ENCODE measurements around the gene CAMK1G. TPM values are rescaled to one million over a fixed set of nuclear protein-coding genes. Genes with fewer than 3 reads are reported as not detected.

CAMK1G gene
- polyA plus RNA-seq, 1 of the 3 experiments (the other 2 are of a cell fraction) = 15.1 TPM

DNA sequence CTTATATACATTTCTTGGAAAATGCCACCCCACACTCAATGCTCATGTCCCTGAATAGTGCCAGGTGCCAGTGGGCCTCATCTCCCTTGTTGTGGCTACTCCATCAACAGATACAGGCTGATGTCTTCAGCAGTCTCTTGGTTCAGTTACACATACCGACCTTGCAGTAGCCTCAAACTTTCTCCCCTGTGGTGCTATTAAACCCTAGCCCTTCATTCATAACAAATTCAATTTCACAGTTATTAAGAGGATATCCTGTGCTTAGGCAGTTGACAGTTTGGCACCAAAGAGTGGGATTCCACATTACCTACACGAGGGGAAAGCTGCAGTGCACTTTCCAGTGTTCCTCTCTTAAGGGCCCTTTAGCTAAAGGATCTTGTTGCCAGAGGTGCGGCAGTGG is 35.9 kb upstream of the CAMK1G start:
- POLR2A ChIA-PET = no interaction called here
- H3K27ac ChIP-seq (ENCODE audit: low read depth in 2 of 2, low read length in 1 of 2) = no peak overlapping the region
- H3F3A ChIP-seq (replicated peaks; ENCODE audit: insufficient read depth) = no peaks in the 10 kb centered on the region
- DNase-seq = no peak
- no peaks in the 10 kb centered on the region for H3K9me3 ChIP-seq
- no peak overlapping the region for H3K4me2 ChIP-seq
- no peak overlapping the region for H3K4me3 ChIP-seq (ENCODE audit: low read depth in 2 of 2, low read length in 1 of 2)
- peaks cover 0 to 2% of the 10 kb centered on the region in 2 experiments; a peak in 2 of 4 replicates for H3K4me1 ChIP-seq (ENCODE audit: control insufficient read depth in 1 of 2, insufficient read depth in 2 of 2, low read depth in 1 of 2, low read length in 1 of 2)
- H3K9me2 ChIP-seq = no peaks in the 10 kb centered on the region
- no peaks in the 10 kb centered on the region for H3K36me3 ChIP-seq (replicated peaks in 1 of 2; ENCODE audit: control insufficient read depth in 1 of 2, insufficient read depth in 2 of 2, low read length in 1 of 2)
- no peak overlapping the region for H2AFZ ChIP-seq (ENCODE audit: low read depth)
- H4K20me1 ChIP-seq (ENCODE audit: insufficient read depth) = no peaks in the 10 kb centered on the region
- WGBS (ENCODE audit: low lambda C conversion rate) = 69% methylated on average over 3 of the region's 3 CpGs
- CTCF ChIA-PET = interaction anchor here (1.1 to 2.9 kb wide), 5 partner anchors 9 to 34 kb away, joined by 3 to 7 read pairs (median 4); no protein-coding TSS in a partner anchor
- no peaks in the 10 kb centered on the region for H3K27me3 ChIP-seq (ENCODE audit: insufficient read depth)
- TF ChIP-seq TEAD4 (IDR thresholded peaks at IDR 0.05; ENCODE audit: borderline replicate concordance, insufficient read depth) = no peak
- no peak for TF ChIP-seq JUND (IDR thresholded peaks at IDR 0.05)
- TF ChIP-seq, protein P1, sequence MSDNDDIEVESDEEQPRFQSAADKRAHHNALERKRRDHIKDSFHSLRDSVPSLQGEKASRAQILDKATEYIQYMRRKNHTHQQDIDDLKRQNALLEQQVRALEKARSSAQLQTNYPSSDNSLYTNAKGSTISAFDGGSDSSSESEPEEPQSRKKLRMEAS (IDR thresholded peaks at IDR 0.05; ENCODE audit: low read depth) = no peak
- TF ChIP-seq, protein P2, sequence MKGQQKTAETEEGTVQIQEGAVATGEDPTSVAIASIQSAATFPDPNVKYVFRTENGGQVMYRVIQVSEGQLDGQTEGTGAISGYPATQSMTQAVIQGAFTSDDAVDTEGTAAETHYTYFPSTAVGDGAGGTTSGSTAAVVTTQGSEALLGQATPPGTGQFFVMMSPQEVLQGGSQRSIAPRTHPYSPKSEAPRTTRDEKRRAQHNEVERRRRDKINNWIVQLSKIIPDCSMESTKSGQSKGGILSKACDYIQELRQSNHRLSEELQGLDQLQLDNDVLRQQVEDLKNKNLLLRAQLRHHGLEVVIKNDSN (IDR thresholded peaks at IDR 0.05; ENCODE audit: borderline replicate concordance, low read depth) = no peak
- TF ChIP-seq, protein P3, sequence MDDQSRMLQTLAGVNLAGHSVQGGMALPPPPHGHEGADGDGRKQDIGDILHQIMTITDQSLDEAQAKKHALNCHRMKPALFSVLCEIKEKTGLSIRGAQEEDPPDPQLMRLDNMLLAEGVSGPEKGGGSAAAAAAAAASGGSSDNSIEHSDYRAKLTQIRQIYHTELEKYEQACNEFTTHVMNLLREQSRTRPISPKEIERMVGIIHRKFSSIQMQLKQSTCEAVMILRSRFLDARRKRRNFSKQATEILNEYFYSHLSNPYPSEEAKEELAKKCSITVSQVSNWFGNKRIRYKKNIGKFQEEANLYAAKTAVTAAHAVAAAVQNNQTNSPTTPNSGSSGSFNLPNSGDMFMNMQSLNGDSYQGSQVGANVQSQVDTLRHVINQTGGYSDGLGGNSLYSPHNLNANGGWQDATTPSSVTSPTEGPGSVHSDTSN (IDR thresholded peaks at IDR 0.05) = no peak
- no peak for TF ChIP-seq FOXJ3 (CRISPR knock-in tag; IDR thresholded peaks at IDR 0.05)
- no peak for TF ChIP-seq YY1 (IDR thresholded peaks at IDR 0.05; ENCODE audit: low read depth)
- TF ChIP-seq, protein P4, sequence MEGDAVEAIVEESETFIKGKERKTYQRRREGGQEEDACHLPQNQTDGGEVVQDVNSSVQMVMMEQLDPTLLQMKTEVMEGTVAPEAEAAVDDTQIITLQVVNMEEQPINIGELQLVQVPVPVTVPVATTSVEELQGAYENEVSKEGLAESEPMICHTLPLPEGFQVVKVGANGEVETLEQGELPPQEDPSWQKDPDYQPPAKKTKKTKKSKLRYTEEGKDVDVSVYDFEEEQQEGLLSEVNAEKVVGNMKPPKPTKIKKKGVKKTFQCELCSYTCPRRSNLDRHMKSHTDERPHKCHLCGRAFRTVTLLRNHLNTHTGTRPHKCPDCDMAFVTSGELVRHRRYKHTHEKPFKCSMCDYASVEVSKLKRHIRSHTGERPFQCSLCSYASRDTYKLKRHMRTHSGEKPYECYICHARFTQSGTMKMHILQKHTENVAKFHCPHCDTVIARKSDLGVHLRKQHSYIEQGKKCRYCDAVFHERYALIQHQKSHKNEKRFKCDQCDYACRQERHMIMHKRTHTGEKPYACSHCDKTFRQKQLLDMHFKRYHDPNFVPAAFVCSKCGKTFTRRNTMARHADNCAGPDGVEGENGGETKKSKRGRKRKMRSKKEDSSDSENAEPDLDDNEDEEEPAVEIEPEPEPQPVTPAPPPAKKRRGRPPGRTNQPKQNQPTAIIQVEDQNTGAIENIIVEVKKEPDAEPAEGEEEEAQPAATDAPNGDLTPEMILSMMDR (IDR thresholded peaks at IDR 0.05) = no peak
- no peak for TF ChIP-seq FOSL2 (IDR thresholded peaks at IDR 0.05; ENCODE audit: borderline replicate concordance, low read depth)
- H3K79me2 ChIP-seq (ENCODE audit: insufficient read depth) = no peaks in the 10 kb centered on the region
- H3K9ac ChIP-seq = no peak overlapping the region

DNA sequence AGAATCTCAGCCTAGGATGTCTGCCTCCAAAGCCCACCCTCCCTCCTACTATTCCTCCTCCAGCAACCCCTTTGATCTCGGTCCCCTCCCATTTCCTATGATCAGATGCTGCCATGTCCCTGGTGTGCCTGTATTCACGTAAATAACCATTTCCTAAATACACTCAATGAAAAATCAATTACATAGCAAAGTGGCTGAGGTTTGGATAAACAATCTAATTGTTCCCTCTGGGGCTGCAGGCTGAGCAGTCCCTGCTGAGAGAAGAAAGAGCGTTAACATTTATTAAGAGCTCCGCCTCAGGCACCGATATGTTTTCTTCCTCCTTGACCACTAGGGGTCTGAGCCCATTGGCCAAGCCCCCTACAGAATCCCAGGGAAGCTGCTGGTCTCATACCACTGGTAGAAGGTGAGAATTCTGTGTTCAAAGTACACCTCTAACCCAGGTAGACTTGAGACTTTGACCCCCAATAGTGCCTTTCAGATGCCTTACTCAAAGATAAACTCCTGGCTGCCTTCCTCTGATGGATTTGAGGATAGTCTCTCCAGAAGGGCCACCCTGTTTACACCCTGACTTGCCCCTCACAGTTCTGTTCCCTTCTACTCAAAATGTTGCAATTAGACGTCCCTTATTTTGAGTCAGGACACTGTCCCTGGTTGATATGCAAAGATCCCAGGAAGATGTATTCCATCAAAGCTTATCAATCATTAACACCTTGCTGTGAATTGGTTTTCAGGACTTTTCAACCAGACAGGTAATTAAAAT is 33.9 kb upstream of the CAMK1G start:
- H3K9ac ChIP-seq = no peak overlapping the region
- no peak overlapping the region for H3K4me3 ChIP-seq (ENCODE audit: low read depth in 2 of 2, low read length in 1 of 2)
- H3K36me3 ChIP-seq (replicated peaks in 1 of 2; ENCODE audit: control insufficient read depth in 1 of 2, insufficient read depth in 2 of 2, low read length in 1 of 2) = no peaks in the 10 kb centered on the region
- DNase-seq = peak; percentile 15
- H3K9me3 ChIP-seq = no peaks in the 10 kb centered on the region
- H3K27ac ChIP-seq (ENCODE audit: low read depth in 2 of 2, low read length in 1 of 2) = no peak overlapping the region
- H3K27me3 ChIP-seq (ENCODE audit: insufficient read depth) = no peaks in the 10 kb centered on the region
- CTCF ChIA-PET = interaction anchor here (0.7 to 2.0 kb wide), 5 partner anchors 12 to 60 kb away, joined by 3 to 10 read pairs (median 4); no protein-coding TSS in a partner anchor
- H4K20me1 ChIP-seq (ENCODE audit: insufficient read depth) = no peaks in the 10 kb centered on the region
- WGBS (ENCODE audit: low lambda C conversion rate) = 81% methylated on average over 6 of the region's 6 CpGs
- TF ChIP-seq EZH2phosphoT487 (IDR thresholded peaks at IDR 0.05; ENCODE audit: borderline replicate concordance, low read depth) = no peak
- TF ChIP-seq, protein P4 (IDR thresholded peaks at IDR 0.05) = peak; percentile 28; the same call in 1 of the 2 replicates
- peaks cover 0 to 5% of the 10 kb centered on the region in 2 experiments; a peak in 2 of 4 replicates for H3K4me1 ChIP-seq (ENCODE audit: control insufficient read depth in 1 of 2, insufficient read depth in 2 of 2, low read depth in 1 of 2, low read length in 1 of 2)
- POLR2A ChIA-PET = no interaction called here
- H2AFZ ChIP-seq (ENCODE audit: low read depth) = no peak overlapping the region
- no peaks in the 10 kb centered on the region for H3F3A ChIP-seq (replicated peaks; ENCODE audit: insufficient read depth)
- no peaks in the 10 kb centered on the region for H3K9me2 ChIP-seq
- no peaks in the 10 kb centered on the region for H3K79me2 ChIP-seq (ENCODE audit: insufficient read depth)
- H3K4me2 ChIP-seq = no peak overlapping the region

All from SK-N-SH (cell line).